Measurements from ENCODE around the gene XPC.

Gene XPC

DNA sequence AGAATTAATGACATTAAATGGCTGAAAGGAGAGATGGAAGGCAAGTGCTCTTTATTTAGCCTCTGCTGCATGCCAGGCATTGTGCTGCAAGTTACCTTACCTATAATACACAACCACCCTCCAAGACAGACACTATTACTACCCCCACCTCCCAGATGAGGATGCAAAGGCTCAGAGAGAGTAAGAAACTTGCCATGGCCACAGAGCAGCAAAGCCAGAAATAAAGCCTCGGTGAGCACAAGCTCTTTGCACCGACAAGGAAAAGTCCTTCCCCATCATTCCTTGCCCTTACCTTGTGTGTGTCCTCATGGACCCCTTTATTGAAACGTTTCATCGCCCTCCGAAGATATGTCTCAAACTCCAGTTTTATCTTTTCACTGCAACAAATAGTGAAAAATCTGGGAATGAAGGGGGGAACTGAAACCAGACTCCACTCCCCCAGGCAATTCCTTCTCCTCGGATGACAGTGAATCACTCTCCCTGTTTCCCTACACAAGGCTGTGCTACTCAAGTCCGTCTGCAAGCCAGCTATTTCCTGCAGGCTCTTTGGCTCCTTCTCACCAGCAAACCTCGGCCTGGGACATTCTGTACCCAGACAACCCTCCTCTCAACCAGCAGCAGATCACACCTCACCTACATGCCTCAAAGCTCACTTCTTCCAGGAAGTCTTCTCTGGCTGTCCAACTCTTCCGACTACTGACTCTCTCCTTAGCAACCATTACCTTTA, 11.4 kb downstream of the XPC start:
- no peak for DNase-seq (ENCODE audit: low read depth)
- TF ChIP-seq, protein P1, sequence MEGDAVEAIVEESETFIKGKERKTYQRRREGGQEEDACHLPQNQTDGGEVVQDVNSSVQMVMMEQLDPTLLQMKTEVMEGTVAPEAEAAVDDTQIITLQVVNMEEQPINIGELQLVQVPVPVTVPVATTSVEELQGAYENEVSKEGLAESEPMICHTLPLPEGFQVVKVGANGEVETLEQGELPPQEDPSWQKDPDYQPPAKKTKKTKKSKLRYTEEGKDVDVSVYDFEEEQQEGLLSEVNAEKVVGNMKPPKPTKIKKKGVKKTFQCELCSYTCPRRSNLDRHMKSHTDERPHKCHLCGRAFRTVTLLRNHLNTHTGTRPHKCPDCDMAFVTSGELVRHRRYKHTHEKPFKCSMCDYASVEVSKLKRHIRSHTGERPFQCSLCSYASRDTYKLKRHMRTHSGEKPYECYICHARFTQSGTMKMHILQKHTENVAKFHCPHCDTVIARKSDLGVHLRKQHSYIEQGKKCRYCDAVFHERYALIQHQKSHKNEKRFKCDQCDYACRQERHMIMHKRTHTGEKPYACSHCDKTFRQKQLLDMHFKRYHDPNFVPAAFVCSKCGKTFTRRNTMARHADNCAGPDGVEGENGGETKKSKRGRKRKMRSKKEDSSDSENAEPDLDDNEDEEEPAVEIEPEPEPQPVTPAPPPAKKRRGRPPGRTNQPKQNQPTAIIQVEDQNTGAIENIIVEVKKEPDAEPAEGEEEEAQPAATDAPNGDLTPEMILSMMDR (IDR thresholded peaks at IDR 0.05; ENCODE audit: low read depth, low read length, missing control alignments), result no peak
- no peak overlapping the region for H3K4me3 ChIP-seq (ENCODE audit: low read depth, low read length)

- H3K4me3 ChIP-seq (ENCODE audit: low read depth, low read length), result no peak overlapping the region
- TF ChIP-seq, protein P1 (IDR thresholded peaks at IDR 0.05; ENCODE audit: low read depth, low read length, missing control alignments), result no peak
- DNase-seq (ENCODE audit: low read depth), result no peak
Observed at GRCh38 chr3:14162178-14162577, 16.2 kb downstream of the XPC start.

- TF ChIP-seq, protein P1 (IDR thresholded peaks at IDR 0.05; ENCODE audit: low read depth, low read length, missing control alignments), result no peak
- no peak for DNase-seq (ENCODE audit: low read depth)
- no peak overlapping the region for H3K4me3 ChIP-seq (ENCODE audit: low read depth, low read length)
Observed at GRCh38 chr3:14161282-14161681, 17.1 kb downstream of the XPC start.

GRCh38 chr3:14159426-14159825, 19.0 kb downstream of the XPC start:
- no peak for DNase-seq (ENCODE audit: low read depth)
- no peak overlapping the region for H3K4me3 ChIP-seq (ENCODE audit: low read depth, low read length)
- TF ChIP-seq, protein P1 (IDR thresholded peaks at IDR 0.05; ENCODE audit: low read depth, low read length, missing control alignments), result no peak

DNA sequence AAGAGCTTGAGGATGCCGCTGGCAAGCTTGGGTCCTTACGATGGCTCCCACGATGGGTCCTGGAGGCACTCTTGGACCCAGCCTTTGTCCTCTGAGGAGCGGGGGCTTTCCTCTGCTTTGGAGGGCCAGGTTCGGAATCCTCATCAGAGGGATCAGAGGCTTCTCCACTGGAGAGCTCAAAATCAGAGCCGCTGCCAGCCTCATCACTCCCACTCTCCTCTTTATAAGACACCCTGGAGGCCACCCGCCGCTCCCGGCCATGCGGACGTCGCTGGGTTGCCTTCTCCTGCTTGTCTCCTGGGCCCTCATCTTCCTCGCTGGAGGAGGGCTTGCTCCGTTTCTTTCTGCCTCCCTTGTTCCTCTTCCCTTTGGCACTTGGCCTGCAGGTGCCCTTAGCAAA, 20.0 kb downstream of the XPC start:
- DNase-seq (ENCODE audit: low read depth), result no peak
- TF ChIP-seq, protein P1 (IDR thresholded peaks at IDR 0.05; ENCODE audit: low read depth, low read length, missing control alignments), result no peak
- H3K4me3 ChIP-seq (ENCODE audit: low read depth, low read length), result no peak overlapping the region

DNA sequence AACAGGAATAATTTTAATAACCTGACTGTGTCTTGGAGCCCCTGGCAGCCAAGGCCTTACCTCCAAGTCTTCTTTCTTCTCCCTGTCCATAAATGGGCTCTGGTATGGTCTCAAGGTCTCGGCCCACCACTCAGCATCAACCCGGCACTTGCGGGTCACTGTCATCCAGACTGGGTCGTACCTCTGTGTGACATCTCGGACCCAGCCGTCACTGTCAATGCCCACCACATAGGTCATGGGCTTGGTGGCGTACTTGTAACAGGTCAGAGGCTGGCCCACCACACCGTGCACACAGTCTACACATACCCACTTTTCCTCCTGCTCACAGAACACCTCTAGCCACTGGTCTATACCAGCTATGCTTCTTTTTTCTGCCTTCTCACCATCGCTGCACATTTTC, 20.4 kb downstream of the XPC start:
- H3K4me3 ChIP-seq (ENCODE audit: low read depth, low read length), result no peak overlapping the region
- no peak for DNase-seq (ENCODE audit: low read depth)
- TF ChIP-seq, protein P1 (IDR thresholded peaks at IDR 0.05; ENCODE audit: low read depth, low read length, missing control alignments), result no peak
